ENCODE measurements around the gene ETV1. TPM values are rescaled to one million over a fixed set of nuclear protein-coding genes. Genes with fewer than 3 reads are reported as not detected.

Gene ETV1
- total RNA-seq, 1 experiment from 2014 or later, result 68.5 TPM

DNA sequence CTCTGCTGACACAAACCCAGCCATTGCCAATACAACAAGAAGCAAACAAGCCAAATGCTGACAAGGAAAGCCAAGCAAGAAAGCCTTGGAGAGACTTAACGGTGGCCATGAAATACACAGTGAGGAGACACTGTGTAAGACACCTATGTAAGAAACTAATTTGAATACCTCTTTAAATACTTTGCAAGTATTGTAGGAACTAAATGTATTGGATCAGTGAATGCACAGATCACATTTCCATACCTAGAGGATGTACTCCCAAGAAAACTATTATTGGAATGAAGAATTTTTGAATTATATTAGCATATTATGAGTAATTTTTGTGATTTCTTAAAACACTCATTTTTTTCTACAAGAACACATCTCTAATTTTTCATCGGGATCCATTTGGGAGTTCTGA, 34.0 kb downstream of the ETV1 start:
- Histone ChIP-seq H4K20me1 (ENCODE audit: control insufficient read depth, insufficient read depth, insufficient read length) (no peaks in the 10 kb centered on the region), H3K4ac (ENCODE audit: low read depth, low read length) (no peak overlapping the region), H3K4me1 (ENCODE audit: insufficient read depth, low read length) (no peaks in the 10 kb centered on the region), H4K5ac (ENCODE audit: insufficient read length, low read depth, low read length) (no peak overlapping the region), H3K18ac (ENCODE audit: insufficient read length, low read depth, low read length) (no peak overlapping the region), H3K27ac (ENCODE audit: insufficient read length, low read depth, low read length) (no peak overlapping the region), H2BK120ac (ENCODE audit: low read depth, low read length, poor library complexity, severe bottlenecking) (no peak overlapping the region), H4K8ac (replicated peaks; ENCODE audit: insufficient read length, low read depth, low read length) (no peak overlapping the region), H2AFZ (ENCODE audit: low read length) (no peak overlapping the region), H3T11ph (ENCODE audit: low read length) (no peak overlapping the region), H3K56ac (ENCODE audit: insufficient read length, low read depth, low read length) (no peak overlapping the region), H3K9me3 (ENCODE audit: control insufficient read depth, low read depth, low read length) (no peaks in the 10 kb centered on the region), H4K91ac (ENCODE audit: insufficient read length, low read depth, low read length) (no peak overlapping the region), H2AK5ac (ENCODE audit: insufficient read length, low read length) (no peak overlapping the region), H3K23me2 (ENCODE audit: insufficient read length, low read depth, low read length, poor library complexity, severe bottlenecking) (no peaks in the 10 kb centered on the region), H3K23ac (ENCODE audit: insufficient read length, low read depth, low read length) (no peak overlapping the region), H3K27me3 (ENCODE audit: insufficient read depth, low read length) (no peaks in the 10 kb centered on the region), H2BK15ac (ENCODE audit: low read depth, low read length) (no peak overlapping the region), H3K79me1 (ENCODE audit: insufficient read depth, low read depth, low read length, poor library complexity, severe bottlenecking) (no peaks in the 10 kb centered on the region), H3K4me2 (ENCODE audit: insufficient read depth, insufficient read length, low read length) (no peak overlapping the region), H2BK12ac (ENCODE audit: insufficient read length, low read depth, low read length) (no peak overlapping the region), H3K9ac (ENCODE audit: extremely low read depth, insufficient read length, low read length) (no peak overlapping the region), H2BK20ac (ENCODE audit: low read depth, low read length, poor library complexity, severe bottlenecking) (no peak overlapping the region), H3K79me2 (ENCODE audit: insufficient read depth, low read length) (no peaks in the 10 kb centered on the region), H2BK5ac (ENCODE audit: insufficient read length, low read length) (no peak overlapping the region), H3K14ac (ENCODE audit: insufficient read depth, low read length) (no peak overlapping the region)
- DNase-seq, result no peak
- Mint-ChIP-seq H3K4me1 (peaks cover 6 to 11% of the 10 kb centered on the region in 2 experiments), H3K36me3 (ENCODE audit: insufficient read depth in 1 of 3, low read depth in 3 of 3) (no peaks in the 10 kb centered on the region; a peak in 1 of 7 replicates), H3K4me3 (no peak overlapping the region), H3K9me3 (no peaks in the 10 kb centered on the region), H3K27me3 (ENCODE audit: low read depth) (no peaks in the 10 kb centered on the region), H3K27ac (no peak overlapping the region)
- TF ChIP-seq, protein P1, sequence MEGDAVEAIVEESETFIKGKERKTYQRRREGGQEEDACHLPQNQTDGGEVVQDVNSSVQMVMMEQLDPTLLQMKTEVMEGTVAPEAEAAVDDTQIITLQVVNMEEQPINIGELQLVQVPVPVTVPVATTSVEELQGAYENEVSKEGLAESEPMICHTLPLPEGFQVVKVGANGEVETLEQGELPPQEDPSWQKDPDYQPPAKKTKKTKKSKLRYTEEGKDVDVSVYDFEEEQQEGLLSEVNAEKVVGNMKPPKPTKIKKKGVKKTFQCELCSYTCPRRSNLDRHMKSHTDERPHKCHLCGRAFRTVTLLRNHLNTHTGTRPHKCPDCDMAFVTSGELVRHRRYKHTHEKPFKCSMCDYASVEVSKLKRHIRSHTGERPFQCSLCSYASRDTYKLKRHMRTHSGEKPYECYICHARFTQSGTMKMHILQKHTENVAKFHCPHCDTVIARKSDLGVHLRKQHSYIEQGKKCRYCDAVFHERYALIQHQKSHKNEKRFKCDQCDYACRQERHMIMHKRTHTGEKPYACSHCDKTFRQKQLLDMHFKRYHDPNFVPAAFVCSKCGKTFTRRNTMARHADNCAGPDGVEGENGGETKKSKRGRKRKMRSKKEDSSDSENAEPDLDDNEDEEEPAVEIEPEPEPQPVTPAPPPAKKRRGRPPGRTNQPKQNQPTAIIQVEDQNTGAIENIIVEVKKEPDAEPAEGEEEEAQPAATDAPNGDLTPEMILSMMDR (conservative IDR thresholded peaks at IDR 0.05), result no peak
- WGBS (ENCODE audit: extremely low coverage, insufficient read length, low lambda C conversion rate), result no CpG with 5 or more reads among the region's 2 CpGs
